Glutamatergic neuron (in vitro differentiated cells): ENCODE results near the gene HBM. TPM values are rescaled to one million over a fixed set of nuclear protein-coding genes. Genes with fewer than 3 reads are reported as not detected.
"Not testable (repeated sequence)": the region's sequence is repeated elsewhere in the genome, so short reads cannot be mapped to it uniquely, and the experiment has no call there.

Experiments used
- DNase-seq: peaks from one replicate; pipeline ENCODE4 v3.0.0; 2022
- H3K27ac Mint-ChIP-seq: one replicate; pipeline ENCODE4 v1.8.0; 2020; ENCODE audit warnings: mild to moderate bottlenecking, mixed read lengths, inconsistent platforms; ENCODE audit not compliant: unreplicated experiment
- H3K27me3 Mint-ChIP-seq: one replicate; pipeline ENCODE4 v1.8.0; 2020; ENCODE audit warnings: mild to moderate bottlenecking, moderate library complexity, mixed read lengths, inconsistent platforms; ENCODE audit not compliant: unreplicated experiment
- H3K36me3 Mint-ChIP-seq: one replicate; pipeline ENCODE4 v1.8.0; 2020; ENCODE audit warnings: mild to moderate bottlenecking, mixed read lengths, inconsistent platforms; ENCODE audit not compliant: unreplicated experiment
- H3K4me1 Mint-ChIP-seq: one replicate; pipeline ENCODE4 v1.8.0; 2020; ENCODE audit warnings: mild to moderate bottlenecking, low read depth, mixed read lengths, inconsistent platforms; ENCODE audit not compliant: unreplicated experiment
- H3K4me3 Mint-ChIP-seq: one replicate; pipeline ENCODE4 v1.8.0; 2020; ENCODE audit warnings: mild to moderate bottlenecking, mixed read lengths, inconsistent platforms; ENCODE audit not compliant: unreplicated experiment
- H3K9me3 Mint-ChIP-seq: one replicate; pipeline ENCODE4 v1.8.0; 2020; ENCODE audit warnings: mild to moderate bottlenecking, moderate library complexity, mixed read lengths, inconsistent platforms; ENCODE audit not compliant: unreplicated experiment
- CTCF ChIP-seq: fragments of 200-600 bp; sonication (generic); IDR thresholded peaks from one replicate; pipeline ENCODE4 v1.5.0; 2021; ENCODE audit not compliant: partially characterized antibody, unreplicated experiment
- total RNA-seq: library from RNA; stranded (reverse); fragmentation: NEBNext Ultra II Directional; extraction: Animal tissue kit (Norgen Biotek cat#: 25700); gene quantifications from one replicate; pipeline ENCODE4 v1.2.1, GENCODE V29; 2021; ENCODE audit not compliant: unreplicated experiment

The HBM gene
- total RNA-seq, 1 donor from 2014 or later: not detected

- Mint-ChIP-seq H3K4me3 (no peak overlapping the region), H3K27ac (peak overlapping the region; percentile 41), H3K36me3 (no peaks in the 10 kb centered on the region), H3K4me1 (no peaks in the 10 kb centered on the region), H3K27me3 (peaks cover 10% of the 10 kb centered on the region), H3K9me3 (peaks cover 4% of the 10 kb centered on the region)
- TF ChIP-seq CTCF: no peak
- DNase-seq: no peak
Measured at GRCh38 chr16:192686-193085, 26.9 kb downstream of the HBM start.

GRCh38 chr16:193441-193840 lies 27.7 kb downstream of the HBM start:
- Mint-ChIP-seq H3K9me3 (peaks cover 4% of the 10 kb centered on the region), H3K4me1 (no peaks in the 10 kb centered on the region), H3K36me3 (no peaks in the 10 kb centered on the region), H3K4me3 (no peak overlapping the region), H3K27ac (no peak overlapping the region), H3K27me3 (peaks cover 10% of the 10 kb centered on the region)
- DNase-seq: no peak
- TF ChIP-seq CTCF: no peak

GRCh38 chr16:194516-194915 lies 28.7 kb downstream of the HBM start:
- Mint-ChIP-seq H3K27me3 (peaks cover 9% of the 10 kb centered on the region), H3K9me3 (peaks cover 4% of the 10 kb centered on the region), H3K4me1 (no peaks in the 10 kb centered on the region), H3K36me3 (no peaks in the 10 kb centered on the region), H3K27ac (no peak overlapping the region), H3K4me3 (no peak overlapping the region)
- TF ChIP-seq CTCF: no peak
- no peak for DNase-seq

- H3K36me3 Mint-ChIP-seq: no peaks in the 10 kb centered on the region
- no peak overlapping the region for H3K4me3 Mint-ChIP-seq
- no peak overlapping the region for H3K27ac Mint-ChIP-seq
- DNase-seq: no peak
- no peaks in the 10 kb centered on the region for H3K4me1 Mint-ChIP-seq
- TF ChIP-seq CTCF: no peak
- peaks cover 6% of the 10 kb centered on the region for H3K27me3 Mint-ChIP-seq
- H3K9me3 Mint-ChIP-seq: no peaks in the 10 kb centered on the region
Measured at GRCh38 chr16:200388-200787, 34.6 kb downstream of the HBM start.

GRCh38 chr16:203246-203645 lies 37.5 kb downstream of the HBM start:
- Mint-ChIP-seq H3K36me3 (no peaks in the 10 kb centered on the region), H3K4me1 (no peaks in the 10 kb centered on the region), H3K4me3 (no peak overlapping the region), H3K27me3 (peaks cover 4% of the 10 kb centered on the region), H3K27ac (no peak overlapping the region), H3K9me3 (no peaks in the 10 kb centered on the region)
- DNase-seq: no peak
- TF ChIP-seq CTCF: no peak

GRCh38 chr16:204046-204445 lies 38.3 kb downstream of the HBM start:
- H3K27me3 Mint-ChIP-seq, DNase-seq, H3K9me3 Mint-ChIP-seq, H3K27ac Mint-ChIP-seq, H3K4me1 Mint-ChIP-seq, H3K36me3 Mint-ChIP-seq, H3K4me3 Mint-ChIP-seq: not testable (repeated sequence)

GRCh38 chr16:209359-209758 lies 43.6 kb downstream of the HBM start:
- H3K4me3 Mint-ChIP-seq, H3K27me3 Mint-ChIP-seq, DNase-seq, H3K36me3 Mint-ChIP-seq, H3K9me3 Mint-ChIP-seq, H3K27ac Mint-ChIP-seq, H3K4me1 Mint-ChIP-seq: not testable (repeated sequence)

GRCh38 chr16:211631-212180 lies 45.9 kb downstream of the HBM start:
- H3K9me3 Mint-ChIP-seq, H3K27me3 Mint-ChIP-seq, DNase-seq, H3K36me3 Mint-ChIP-seq, H3K4me3 Mint-ChIP-seq, H3K4me1 Mint-ChIP-seq, H3K27ac Mint-ChIP-seq: not testable (repeated sequence)
